ENCODE data around the gene CTXN1.
"Not testable (repeated sequence)": the region's sequence is repeated elsewhere in the genome, so short reads cannot be mapped to it uniquely, and the experiment has no call there.

The CTXN1 gene

DNA sequence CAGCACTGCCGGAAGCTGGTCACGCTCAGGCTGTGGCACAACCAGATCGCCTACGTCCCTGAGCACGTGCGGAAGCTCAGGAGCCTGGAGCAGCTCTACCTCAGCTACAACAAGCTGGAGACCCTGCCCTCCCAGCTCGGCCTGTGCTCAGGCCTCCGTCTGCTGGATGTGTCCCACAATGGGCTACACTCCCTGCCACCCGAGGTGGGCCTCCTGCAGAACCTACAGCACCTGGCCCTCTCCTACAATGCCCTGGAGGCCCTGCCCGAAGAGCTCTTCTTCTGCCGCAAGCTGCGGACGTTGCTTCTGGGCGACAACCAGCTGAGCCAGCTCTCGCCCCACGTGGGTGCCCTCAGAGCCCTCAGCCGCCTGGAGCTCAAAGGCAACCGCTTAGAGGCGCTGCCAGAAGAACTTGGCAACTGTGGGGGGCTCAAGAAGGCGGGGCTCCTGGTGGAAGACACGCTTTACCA, 25.5 kb downstream of the CTXN1 start:
- no peak for DNase-seq (ENCODE audit: low spot score)

- DNase-seq (ENCODE audit: low spot score): no peak
These were observed 26.1 kb downstream of the CTXN1 start for GRCh38 chr19:7899751-7900378.

DNA sequence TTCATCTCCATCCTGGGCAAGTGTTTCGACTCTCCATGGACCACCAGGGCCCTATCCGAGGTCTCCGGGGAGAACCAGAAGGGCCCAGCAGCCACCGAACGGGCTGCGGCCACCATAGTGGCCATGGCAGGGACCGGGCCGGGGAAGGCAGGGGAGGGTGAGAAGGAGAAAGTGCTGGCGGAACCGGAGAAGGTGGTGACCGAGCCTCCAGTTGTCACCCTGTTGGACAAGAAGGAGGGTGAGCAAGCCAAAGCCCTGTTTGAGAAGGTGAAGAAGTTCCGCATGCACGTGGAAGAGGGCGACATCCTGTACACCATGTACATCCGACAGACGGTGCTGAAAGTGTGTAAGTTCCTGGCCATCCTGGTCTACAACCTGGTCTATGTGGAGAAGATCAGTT, 27.0 kb downstream of the CTXN1 start:
- no peak for DNase-seq (ENCODE audit: low spot score)

DNA sequence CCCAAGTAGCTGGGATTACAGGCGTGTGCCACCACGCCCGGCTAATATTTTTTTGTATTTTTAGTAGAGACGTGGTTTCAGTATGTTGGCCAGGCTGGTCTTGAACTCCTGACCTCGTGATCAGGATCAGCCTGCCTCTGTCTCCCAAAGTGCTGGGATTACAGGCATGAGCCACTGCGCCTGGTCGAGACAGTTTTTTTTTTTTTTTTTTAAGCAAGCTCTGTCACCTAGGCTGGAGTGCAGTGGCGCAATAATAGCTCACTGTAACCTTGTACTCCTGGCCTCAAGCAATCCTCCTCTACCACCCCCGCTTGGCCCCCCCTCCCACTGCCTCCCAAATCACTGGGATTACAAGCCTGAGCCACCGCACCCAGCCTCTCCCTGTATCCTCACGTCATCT, 28.6 kb downstream of the CTXN1 start:
- DNase-seq (ENCODE audit: low spot score): no peak

DNA sequence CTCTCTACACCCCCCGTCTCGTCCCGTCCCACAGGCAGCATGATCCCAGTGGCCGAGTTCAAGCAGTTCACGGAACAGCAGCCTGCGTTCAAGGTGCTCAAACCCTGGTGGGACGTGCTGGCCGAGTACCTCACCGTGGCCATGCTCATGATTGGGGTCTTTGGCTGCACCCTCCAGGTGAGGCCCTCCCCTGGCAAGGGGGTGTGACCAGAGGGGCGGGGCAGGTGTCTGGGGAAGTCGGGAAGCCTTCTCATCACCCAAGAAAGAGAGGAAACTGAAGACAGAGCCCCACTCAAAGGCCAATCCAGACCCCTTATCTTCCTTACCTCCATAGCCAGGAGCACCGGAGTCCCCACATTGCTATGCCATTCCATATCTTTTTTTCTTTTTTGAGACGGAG, 30.4 kb downstream of the CTXN1 start:
- DNase-seq (ENCODE audit: low spot score): no peak

GRCh38 chr19:7894612-7895309, 31.2 kb downstream of the CTXN1 start:
- DNase-seq (ENCODE audit: low spot score): no peak

GRCh38 chr19:7893362-7894101, 32.4 kb downstream of the CTXN1 start:
- not testable (repeated sequence) for DNase-seq (ENCODE audit: low spot score)

DNA sequence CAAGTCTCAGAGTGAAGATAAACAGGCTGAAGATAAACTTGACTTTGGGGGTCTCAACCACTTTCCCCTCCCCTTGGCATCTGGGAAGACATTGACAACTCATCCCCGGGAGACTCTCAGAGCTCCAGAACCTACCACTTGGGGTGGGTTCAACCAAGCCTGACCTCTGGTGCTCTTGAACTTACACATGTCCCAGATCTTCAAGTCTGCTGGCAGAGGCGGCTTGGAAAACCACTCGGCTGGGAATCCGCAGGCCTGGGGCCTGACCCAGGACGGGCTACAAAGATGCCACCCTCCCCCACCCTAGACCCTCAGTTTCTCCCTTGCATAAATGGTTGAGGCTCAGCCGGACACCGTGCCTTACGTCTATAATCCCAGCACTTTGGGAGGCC, 37.1 kb downstream of the CTXN1 start:
- DNase-seq (ENCODE audit: low spot score): no peak

- no peak for DNase-seq (ENCODE audit: low spot score)
These were observed 37.6 kb downstream of the CTXN1 start, which contains the start of gene LRRC8E for GRCh38 chr19:7888145-7888825. LRRC8E (plus strand) TSS chr19:7888510; CDS start chr19:7895604, 7,094 bp downstream.

DNA sequence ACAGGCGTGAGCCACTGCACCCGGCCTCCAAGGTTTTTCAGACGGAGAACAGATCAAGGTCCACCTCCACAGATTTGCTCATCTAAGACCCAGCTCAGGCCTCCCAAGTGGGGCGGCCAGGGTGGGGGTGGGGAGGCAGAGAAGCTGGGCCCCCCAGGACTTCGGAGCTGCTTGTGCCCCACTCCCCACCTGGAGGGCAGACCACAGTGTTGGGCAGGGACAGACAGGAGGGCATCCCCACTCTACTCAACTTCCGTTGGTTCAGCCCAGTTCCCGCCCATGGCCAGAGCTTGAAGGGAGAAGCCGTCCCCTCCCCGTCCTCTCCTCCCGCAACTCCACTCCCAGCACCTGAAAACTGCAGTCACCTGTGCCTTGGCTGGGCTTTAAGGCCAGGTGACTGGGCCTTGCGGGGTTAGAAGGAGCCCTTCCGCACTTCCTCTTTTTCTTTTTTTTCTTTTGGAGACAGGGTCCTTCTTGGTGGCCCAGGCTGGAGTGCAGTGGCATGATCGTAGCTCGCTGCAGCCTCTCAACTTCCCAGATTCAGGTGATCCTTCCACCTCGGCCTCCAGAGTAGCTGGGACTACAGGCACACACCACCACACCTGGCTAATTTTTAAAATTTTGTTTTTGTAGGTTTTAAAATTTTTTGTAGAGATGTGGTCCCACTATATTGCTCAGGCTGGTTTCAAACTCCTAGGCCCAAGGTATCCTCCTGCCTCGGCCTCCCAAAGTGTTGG, 38.4 kb downstream of the CTXN1 start:
- no peak for DNase-seq (ENCODE audit: low spot score)

- DNase-seq (ENCODE audit: low spot score): no peak
These were observed 40.1 kb downstream of the CTXN1 start for GRCh38 chr19:7885818-7886217.

DNA sequence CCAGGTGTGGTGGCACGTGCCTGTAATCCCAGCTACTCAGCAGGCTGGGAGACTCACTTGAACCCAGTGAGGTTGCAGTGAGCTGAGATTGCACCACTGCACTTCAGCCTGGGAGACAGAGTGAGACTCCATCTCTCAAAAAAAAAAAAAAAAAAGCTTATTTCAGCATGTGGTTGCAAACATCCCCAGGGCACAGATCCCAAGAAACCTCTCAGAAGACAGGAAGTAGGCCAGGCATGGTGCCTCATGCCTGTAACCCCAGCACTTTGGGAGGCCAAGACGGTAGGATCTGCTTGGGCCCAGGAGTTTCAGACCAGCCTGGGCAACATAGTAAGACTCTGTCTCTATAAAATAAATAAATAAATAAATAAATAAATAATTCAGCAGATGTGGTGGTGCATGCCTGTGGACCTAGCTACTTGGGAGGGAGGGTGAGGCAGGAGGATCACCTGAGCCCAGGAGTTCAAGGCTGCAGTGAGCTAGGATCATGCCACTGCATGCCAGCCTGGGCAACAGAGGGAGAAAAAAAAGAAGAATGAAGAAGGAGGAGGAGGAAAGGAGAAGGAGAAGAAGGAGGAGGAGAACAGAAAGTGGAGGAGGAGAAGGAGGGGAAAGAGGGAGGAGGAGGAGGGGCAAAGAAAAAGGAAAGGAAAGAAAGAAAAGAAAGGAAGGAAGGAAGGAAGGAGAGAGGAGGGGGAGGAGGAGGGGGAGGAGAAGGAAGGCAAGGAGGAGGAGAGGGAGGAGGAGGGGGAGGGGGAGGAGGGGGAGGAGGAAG, 42.0 kb downstream of the CTXN1 start:
- no peak for DNase-seq (ENCODE audit: low spot score)

GRCh38 chr19:7883105-7883504, 42.8 kb downstream of the CTXN1 start:
- no peak for DNase-seq (ENCODE audit: low spot score)

GRCh38 chr19:7881910-7882309, 44.0 kb downstream of the CTXN1 start:
- DNase-seq (ENCODE audit: low spot score): no peak

DNA sequence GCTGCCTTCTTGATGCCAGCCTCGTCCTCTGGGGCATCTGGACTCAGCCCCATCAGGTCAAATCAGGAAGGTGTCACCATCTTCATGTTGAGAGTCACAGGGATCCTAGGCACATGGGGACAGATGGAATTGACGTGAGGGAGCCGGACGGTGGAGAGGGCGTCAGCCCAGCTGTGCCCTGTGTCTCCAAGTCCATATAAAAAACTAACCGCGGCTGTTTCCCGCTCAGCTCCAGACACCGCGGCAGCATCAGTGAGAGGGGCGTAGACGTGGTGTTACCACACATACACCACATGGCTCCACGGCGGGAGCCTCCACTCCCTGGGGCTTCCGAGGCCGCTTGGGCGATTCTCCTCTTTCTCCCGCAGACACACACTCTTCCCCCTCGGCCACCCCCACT, 46.1 kb downstream of the CTXN1 start:
- no peak for DNase-seq (ENCODE audit: low spot score)

GRCh38 chr19:7879111-7879807, 46.7 kb downstream of the CTXN1 start:
- no peak for DNase-seq (ENCODE audit: low spot score)

DNA sequence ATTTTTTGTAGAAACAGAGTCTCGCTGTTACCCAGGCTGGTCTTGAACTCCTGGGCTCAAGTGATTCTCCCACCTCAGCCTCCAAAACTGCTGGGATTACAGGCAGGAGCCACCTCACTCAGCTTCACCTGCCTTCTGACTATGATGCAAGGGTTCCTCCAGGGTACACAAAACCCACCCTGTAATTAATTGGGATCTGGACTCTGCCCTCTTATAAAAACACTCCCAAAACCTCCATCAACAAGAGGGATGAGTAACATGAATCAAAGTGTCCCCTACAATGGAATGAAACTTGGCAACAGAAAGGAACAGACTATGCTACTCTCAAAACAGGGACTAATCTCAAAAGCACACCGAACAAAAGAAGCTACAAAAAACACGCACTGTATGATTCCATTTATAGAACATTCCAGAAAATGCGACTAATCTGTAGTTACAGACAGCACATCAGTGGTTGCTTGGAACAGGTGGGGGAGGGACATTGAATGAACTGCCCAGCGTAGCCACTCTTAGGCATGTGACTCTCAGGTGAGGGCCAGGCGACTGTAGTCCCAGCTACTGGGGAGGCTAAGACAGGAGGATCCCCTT, 48.6 kb downstream of the CTXN1 start:
- no peak for DNase-seq (ENCODE audit: low spot score)

- no peak for DNase-seq (ENCODE audit: low spot score)
These were observed 51.0 kb downstream of the CTXN1 start for GRCh38 chr19:7874897-7875273.
